Kidney epithelial cell (primary cell): Measurements from ENCODE around the gene EIF3L. TPM values are rescaled to one million over a fixed set of nuclear protein-coding genes. Genes with fewer than 3 reads are reported as not detected.

Experiments
- DNase-seq: peaks from one replicate; pipeline ENCODE4 v3.0.0-alpha.2; 2010; ENCODE audit warnings: low read depth
- H3K27me3 ChIP-seq: 2 replicates; pipeline ENCODE4 v1.6.0; 2011; ENCODE audit warnings: low read length; ENCODE audit not compliant: control insufficient read depth, insufficient read depth
- H3K36me3 ChIP-seq: 2 replicates; pipeline ENCODE4 v1.5.1; 2011; ENCODE audit warnings: low read length; ENCODE audit not compliant: control insufficient read depth, insufficient read depth
- H3K4me3 ChIP-seq: 2 replicates; pipeline ENCODE4 v1.5.1; 2011; ENCODE audit warnings: low read depth, mild to moderate bottlenecking, control low read depth, low read length
- CTCF ChIP-seq: IDR thresholded peaks from 2 replicates; pipeline ENCODE4 v1.5.1; 2011; ENCODE audit warnings: mild to moderate bottlenecking, moderate library complexity, low read length, control low read depth, inconsistent platforms; ENCODE audit not compliant: insufficient read depth, poor library complexity, severe bottlenecking
- total RNA-seq: library from RNA; depleted of rRNA; stranded (reverse); fragments of >200 nt; gene quantifications from 2 replicates; pipeline ENCODE4 v1.2.3, GENCODE V29; 2015

The EIF3L gene
- total RNA-seq, 1 donor from 2014 or later, result 439 TPM

GRCh38 chr22:37927637-37927936 lies 78.4 kb downstream of the EIF3L start:
- H3K27me3 ChIP-seq, result no peaks in the 10 kb centered on the region
- TF ChIP-seq CTCF, result no peak
- DNase-seq, result no peak
- H3K36me3 ChIP-seq, result peaks cover 8% of the 10 kb centered on the region
- H3K4me3 ChIP-seq, result no peak overlapping the region

DNA sequence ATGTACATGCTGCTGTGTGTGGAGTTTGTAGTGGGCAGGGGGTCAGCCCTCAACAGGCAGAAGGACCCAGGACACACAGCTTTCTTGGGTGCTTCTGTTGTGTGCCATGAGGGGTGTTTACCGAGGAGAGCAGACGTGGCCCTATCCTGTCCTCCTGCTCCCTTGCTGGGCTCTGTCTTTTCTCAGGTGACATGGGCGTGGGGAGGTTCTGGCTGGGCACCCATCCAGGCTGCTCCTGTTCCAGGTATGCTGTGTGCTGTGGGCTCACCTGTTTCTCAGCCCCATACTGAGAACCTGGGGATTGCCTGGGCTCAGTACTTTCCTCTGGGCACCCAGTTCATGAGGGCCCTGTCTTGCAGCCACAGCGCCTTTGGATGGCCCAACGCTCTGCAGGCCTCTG lies 80.2 kb downstream of the EIF3L start:
- DNase-seq, result no peak
- Histone ChIP-seq H3K4me3 (no peak overlapping the region), H3K27me3 (no peaks in the 10 kb centered on the region), H3K36me3 (peaks cover 7% of the 10 kb centered on the region)
- no peak for TF ChIP-seq CTCF

DNA sequence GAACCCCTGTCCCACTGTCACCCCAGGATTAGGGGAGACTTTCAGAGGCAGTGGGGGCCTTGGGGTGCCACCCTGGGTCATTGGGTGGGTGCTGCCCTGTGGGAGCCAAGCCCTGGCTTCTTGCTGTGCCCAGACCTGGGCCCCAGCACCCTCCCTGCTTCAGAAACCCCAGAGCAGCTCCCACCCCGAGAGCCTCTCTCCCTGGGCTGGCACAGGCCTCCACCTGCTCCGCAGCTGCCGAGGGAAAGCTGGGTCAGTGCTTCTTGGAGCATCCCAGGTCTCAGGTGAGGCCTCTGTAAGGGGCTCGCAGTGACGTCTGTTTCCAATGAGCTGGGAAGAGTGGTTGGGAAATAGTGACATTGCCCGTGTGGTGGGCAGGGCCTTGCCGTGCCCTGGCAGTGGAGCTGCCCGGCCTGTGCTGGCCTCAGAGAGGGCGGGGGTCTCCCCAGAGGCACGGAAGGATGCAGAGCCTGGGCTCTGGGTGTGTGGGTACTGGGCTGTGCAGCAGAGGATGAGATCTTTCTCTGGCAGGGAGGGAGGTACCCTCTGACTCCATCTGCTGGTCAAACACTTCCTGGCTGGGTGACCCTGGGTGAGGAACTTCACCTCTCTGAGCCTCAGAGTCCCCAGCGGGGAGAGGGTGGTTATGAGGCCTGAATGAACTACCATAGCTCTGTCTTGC lies 81.2 kb downstream of the EIF3L start:
- peaks cover 7% of the 10 kb centered on the region for H3K36me3 ChIP-seq
- no peak overlapping the region for H3K4me3 ChIP-seq
- no peak for DNase-seq
- no peaks in the 10 kb centered on the region for H3K27me3 ChIP-seq
- TF ChIP-seq CTCF, result peak; percentile 57

DNA sequence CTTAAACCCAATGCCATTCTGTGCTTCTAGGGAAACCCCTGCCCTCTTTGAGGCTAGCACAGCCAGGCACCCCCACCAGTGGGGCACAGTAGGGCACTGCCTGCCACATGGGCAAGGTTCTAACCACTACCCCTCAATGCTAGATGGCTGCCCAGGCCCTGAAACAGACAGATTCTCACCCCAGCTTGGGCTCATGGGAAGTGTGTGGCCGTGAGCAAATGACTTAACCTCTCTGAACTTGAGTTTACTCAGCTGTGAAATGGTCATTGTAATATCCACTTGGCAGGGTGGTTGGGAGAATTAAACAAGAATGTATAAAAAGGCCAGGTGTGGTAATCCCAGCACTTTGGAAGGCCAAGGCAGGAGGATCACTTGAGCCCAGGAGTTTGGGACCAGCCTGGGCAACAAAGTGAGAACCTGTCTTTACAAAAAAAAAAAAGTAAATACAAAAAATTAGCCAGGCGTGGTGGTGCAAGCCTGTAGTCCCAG lies 81.8 kb downstream of the EIF3L start:
- no peaks in the 10 kb centered on the region for H3K27me3 ChIP-seq
- DNase-seq, result no peak
- H3K4me3 ChIP-seq, result no peak overlapping the region
- H3K36me3 ChIP-seq, result peaks cover 7% of the 10 kb centered on the region
- no peak for TF ChIP-seq CTCF

DNA sequence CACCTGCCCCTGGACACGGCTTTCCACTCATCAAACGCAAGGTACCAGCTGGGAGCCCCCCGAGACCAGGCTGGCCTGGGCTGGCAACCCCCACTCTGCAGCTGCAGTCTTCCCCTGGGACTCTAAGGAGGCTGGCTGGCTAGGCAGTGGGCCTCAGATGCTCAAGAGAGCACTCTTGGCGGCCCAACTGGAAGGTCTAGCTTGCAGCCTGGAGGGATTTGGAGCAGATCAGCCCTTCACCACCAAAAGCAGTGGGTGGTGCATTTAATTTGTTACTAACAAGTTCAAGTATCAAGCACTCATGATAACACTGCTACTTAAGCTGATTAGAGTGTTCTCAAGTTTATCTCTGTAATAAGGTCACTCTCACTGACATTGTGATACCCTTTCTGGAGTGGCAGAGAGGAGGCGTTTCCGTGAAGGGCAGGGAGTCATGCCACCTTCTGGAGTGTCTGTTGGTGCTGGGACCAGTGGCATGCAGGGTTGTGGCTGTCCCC lies 82.7 kb downstream of the EIF3L start:
- Histone ChIP-seq H3K36me3 (peaks cover 4% of the 10 kb centered on the region), H3K4me3 (no peak overlapping the region), H3K27me3 (no peaks in the 10 kb centered on the region)
- no peak for TF ChIP-seq CTCF
- DNase-seq, result no peak

GRCh38 chr22:37932401-37932800 lies 83.2 kb downstream of the EIF3L start:
- H3K4me3 ChIP-seq, result no peak overlapping the region
- no peak for DNase-seq
- H3K36me3 ChIP-seq, result peaks cover 4% of the 10 kb centered on the region
- TF ChIP-seq CTCF, result no peak
- no peaks in the 10 kb centered on the region for H3K27me3 ChIP-seq
